Ishikawa (cell line): ENCODE measurements around the gene RFTN2.

ENCODE experiments used
- CEBPB ChIP-seq: IDR thresholded peaks from 2 replicates; pipeline ENCODE4 v1.6.1; 2012
- CREB1 ChIP-seq: IDR thresholded peaks from 2 replicates; pipeline ENCODE4 v1.6.1; 2012; ENCODE audit warnings: low read depth
- EGR1 ChIP-seq: IDR thresholded peaks from 2 replicates; pipeline ENCODE4 v1.6.1; 2012
- EP300 ChIP-seq: IDR thresholded peaks from 2 replicates; pipeline ENCODE4 v1.6.1; 2012; ENCODE audit warnings: borderline replicate concordance
- FOXM1 ChIP-seq: IDR thresholded peaks from 2 replicates; pipeline ENCODE4 v1.6.1; 2012; ENCODE audit warnings: low read depth, borderline replicate concordance
- NFIC ChIP-seq: IDR thresholded peaks from 2 replicates; pipeline ENCODE4 v1.6.1; 2012
- RAD21 ChIP-seq: IDR thresholded peaks from 2 replicates; pipeline ENCODE4 v1.6.1; 2012; ENCODE audit warnings: low read depth
- TAF1 ChIP-seq: IDR thresholded peaks from 2 replicates; pipeline ENCODE4 v1.6.1; 2012; ENCODE audit warnings: low read depth, mild to moderate bottlenecking
- TCF12 ChIP-seq: IDR thresholded peaks from 2 replicates; pipeline ENCODE4 v1.6.1; 2012; ENCODE audit warnings: low read depth
- TEAD4 ChIP-seq: IDR thresholded peaks from 2 replicates; pipeline ENCODE4 v1.6.1; 2012
- YY1 ChIP-seq: IDR thresholded peaks from 2 replicates; pipeline ENCODE4 v1.6.1; 2012; ENCODE audit warnings: low read depth
- ZBTB7A ChIP-seq: IDR thresholded peaks from 2 replicates; pipeline ENCODE4 v1.6.1; 2012; ENCODE audit warnings: low read depth
- TF ChIP-seq, protein P1 (sequence below): IDR thresholded peaks from 2 replicates; pipeline ENCODE4 v1.6.1; 2012
- TF ChIP-seq, protein P2 (sequence below): IDR thresholded peaks from 2 replicates; pipeline ENCODE4 v1.6.1; 2012
- TF ChIP-seq, protein P3 (sequence below): IDR thresholded peaks from 2 replicates; pipeline ENCODE4 v1.6.1; 2012; ENCODE audit warnings: low read depth, mild to moderate bottlenecking

The RFTN2 gene

DNA sequence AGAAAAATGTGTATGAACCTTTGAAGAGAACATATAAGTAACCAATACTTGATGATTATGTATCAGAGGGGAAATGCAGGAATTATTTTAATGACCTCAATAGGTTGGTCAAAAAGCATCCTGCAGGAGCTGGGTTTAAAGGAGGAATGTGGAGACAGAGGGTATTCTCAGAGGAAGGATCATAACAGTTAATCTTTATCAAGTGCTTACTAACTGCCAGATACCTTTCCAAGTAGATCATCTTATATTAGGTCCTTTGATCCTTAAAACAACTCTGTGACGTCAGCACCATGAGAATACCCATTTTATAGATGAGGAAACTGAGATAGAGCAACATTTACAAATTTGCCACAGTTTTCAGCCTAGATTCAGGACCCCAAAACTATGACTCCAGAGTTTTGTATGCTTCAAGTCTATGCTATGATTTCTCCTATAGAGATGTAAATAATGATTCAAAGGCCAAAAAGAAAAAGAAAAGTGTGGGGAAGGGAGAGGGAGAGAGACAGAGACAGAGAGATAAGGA is 3.0 kb downstream of the RFTN2 start:
- no peak for TF ChIP-seq CREB1
- TF ChIP-seq CEBPB: no peak
- TF ChIP-seq TEAD4: no peak
- no peak for TF ChIP-seq TAF1

DNA sequence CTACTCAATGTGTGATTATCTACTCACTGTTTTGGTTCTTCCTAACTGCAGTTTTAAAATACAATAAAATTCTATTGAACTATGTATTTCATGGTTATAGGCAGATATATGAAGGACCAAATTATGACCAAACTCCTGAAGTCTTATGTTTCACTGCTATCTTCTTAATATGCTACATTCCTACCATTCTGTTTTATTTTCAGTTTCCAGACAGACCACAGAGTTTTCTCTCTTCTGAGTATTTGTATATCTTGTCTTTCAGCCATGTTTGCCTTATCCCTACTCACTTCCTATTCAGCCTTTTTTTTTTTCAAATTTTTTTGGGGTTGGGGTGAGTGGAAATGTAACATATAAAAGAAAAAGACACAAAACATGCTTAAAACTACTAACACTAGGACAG is 6.3 kb downstream of the RFTN2 start:
- TF ChIP-seq, protein P1, sequence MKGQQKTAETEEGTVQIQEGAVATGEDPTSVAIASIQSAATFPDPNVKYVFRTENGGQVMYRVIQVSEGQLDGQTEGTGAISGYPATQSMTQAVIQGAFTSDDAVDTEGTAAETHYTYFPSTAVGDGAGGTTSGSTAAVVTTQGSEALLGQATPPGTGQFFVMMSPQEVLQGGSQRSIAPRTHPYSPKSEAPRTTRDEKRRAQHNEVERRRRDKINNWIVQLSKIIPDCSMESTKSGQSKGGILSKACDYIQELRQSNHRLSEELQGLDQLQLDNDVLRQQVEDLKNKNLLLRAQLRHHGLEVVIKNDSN: no peak
- TF ChIP-seq TEAD4 (no peak), EGR1 (no peak), FOXM1 (no peak), TCF12 (no peak), TAF1 (no peak), NFIC (no peak), EP300 (no peak), ZBTB7A (no peak), CEBPB (no peak), YY1 (no peak), CREB1 (no peak), RAD21 (no peak)
- TF ChIP-seq, protein P2, sequence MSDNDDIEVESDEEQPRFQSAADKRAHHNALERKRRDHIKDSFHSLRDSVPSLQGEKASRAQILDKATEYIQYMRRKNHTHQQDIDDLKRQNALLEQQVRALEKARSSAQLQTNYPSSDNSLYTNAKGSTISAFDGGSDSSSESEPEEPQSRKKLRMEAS: no peak
- TF ChIP-seq, protein P3, sequence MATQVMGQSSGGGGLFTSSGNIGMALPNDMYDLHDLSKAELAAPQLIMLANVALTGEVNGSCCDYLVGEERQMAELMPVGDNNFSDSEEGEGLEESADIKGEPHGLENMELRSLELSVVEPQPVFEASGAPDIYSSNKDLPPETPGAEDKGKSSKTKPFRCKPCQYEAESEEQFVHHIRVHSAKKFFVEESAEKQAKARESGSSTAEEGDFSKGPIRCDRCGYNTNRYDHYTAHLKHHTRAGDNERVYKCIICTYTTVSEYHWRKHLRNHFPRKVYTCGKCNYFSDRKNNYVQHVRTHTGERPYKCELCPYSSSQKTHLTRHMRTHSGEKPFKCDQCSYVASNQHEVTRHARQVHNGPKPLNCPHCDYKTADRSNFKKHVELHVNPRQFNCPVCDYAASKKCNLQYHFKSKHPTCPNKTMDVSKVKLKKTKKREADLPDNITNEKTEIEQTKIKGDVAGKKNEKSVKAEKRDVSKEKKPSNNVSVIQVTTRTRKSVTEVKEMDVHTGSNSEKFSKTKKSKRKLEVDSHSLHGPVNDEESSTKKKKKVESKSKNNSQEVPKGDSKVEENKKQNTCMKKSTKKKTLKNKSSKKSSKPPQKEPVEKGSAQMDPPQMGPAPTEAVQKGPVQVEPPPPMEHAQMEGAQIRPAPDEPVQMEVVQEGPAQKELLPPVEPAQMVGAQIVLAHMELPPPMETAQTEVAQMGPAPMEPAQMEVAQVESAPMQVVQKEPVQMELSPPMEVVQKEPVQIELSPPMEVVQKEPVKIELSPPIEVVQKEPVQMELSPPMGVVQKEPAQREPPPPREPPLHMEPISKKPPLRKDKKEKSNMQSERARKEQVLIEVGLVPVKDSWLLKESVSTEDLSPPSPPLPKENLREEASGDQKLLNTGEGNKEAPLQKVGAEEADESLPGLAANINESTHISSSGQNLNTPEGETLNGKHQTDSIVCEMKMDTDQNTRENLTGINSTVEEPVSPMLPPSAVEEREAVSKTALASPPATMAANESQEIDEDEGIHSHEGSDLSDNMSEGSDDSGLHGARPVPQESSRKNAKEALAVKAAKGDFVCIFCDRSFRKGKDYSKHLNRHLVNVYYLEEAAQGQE: no peak

DNA sequence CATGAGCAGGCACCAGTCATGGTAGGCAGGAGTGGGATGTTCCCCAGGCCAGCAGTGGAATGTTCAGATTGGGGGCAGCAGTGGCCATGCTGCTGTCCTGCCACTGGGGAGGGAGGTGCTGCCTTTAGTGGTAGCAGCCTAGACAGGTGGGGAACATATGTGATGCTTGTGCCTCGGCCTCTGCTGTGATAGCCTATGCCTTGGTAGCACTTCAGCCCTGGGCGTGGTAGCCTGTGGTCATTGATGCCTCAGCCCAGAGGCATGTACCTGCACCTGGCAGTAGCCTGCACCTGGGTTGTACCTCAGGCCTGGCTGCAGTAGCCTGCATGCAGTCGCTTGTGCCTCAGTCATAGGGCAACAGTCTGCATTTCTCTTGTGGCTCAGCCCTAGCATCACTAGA is 7.1 kb downstream of the RFTN2 start:
- TF ChIP-seq NFIC (no peak), YY1 (no peak), CEBPB (no peak), TAF1 (no peak), CREB1 (no peak)

DNA sequence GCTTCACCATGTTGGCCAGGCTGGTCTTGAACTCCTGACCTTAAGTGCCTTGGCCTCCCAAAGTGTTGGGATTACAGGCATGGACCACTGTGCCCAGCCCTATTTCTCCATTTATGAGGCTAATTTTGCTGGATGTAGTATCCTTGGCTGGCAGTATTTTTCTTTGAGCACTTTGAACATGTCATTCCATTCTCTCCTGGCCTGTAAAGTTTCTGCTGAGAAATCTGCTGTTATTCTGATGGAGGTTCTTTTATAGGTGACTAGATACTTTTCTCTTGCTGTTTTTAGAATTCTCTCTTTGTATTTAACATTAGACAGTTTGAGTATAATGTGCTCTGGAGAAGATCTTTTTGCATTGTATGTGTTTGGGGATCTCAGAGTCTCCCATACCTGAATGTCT is 9.1 kb downstream of the RFTN2 start:
- TF ChIP-seq EP300: no peak
- TF ChIP-seq NFIC: no peak
- no peak for TF ChIP-seq TAF1
- TF ChIP-seq, protein P2: no peak
- TF ChIP-seq ZBTB7A: no peak
- no peak for TF ChIP-seq TCF12
- TF ChIP-seq CREB1: no peak
- no peak for TF ChIP-seq FOXM1
- TF ChIP-seq RAD21: no peak

DNA sequence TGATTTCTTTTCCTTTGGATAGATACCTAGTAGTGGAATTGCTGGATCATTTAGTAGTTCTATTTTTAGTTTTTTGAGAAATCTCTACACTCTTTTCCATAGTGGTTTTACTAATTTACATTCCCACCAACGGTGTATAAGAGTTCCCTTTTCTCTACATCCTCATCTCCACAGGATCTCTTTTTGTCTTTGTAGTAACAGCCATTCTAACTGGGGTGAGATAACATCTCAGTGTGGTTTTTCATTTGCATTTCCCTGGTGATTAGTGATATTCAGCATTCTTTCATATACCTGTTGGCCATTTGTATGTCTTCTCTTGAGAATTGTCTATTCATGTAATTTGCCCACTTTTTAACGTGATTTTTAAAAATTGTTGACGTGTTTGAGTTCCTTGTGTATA is 13.8 kb downstream of the RFTN2 start:
- no peak for TF ChIP-seq TAF1
- TF ChIP-seq, protein P2: no peak

DNA sequence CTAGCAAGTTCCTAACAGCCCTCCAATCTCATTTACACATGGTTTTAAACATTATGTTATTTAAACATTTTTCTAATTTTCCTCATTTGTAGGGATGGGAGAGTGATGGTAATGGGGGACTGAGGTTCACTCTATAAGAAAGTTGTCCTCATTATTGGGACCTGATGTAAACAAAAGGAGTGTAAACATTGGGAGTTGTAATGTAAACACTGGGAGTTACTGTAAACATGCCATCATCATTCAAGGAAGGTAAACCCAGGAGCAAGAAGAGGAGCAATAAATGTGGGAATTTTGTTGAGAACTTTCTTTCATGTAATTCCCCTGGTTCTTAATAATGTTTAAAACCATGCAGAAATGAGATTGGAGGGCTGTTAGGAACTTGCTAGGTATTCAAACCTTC is 17.8 kb downstream of the RFTN2 start:
- TF ChIP-seq YY1: no peak
- no peak for TF ChIP-seq CREB1
- TF ChIP-seq FOXM1: no peak
- TF ChIP-seq EP300: no peak
- no peak for TF ChIP-seq TCF12
- no peak for TF ChIP-seq CEBPB

DNA sequence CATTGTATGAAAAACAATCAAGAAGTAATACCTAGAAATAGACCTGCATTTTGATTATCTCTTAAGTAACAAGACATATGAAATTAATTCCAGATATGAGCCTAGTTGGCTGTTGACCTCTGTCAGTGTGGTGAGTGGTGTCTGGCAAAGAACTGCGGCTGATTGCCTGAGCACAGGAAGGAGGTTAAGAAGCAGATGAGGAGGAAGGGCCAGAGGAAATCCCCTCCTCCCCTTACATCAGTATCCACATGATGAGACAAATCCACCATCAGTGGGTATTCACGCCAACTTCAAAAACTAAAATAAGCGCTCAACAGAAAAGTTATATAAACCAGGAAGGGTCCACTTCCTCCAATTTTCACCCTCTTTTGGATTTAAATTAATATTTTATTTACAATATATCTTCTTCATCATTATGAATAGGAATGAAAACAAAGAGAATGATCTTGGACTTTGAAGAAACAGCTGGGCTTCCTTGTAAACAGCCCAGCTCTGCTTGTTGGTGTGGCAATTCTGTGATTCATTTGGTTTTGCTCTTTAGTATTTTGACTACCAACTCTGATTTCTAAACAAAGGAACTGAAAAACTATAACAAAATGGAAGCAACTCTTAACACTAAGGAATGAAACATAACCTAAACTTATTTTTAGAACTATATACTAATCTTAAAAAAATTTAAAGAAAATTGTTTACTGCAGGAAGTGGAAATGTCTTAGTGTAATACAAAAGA is 27.3 kb downstream of the RFTN2 start:
- TF ChIP-seq FOXM1 (no peak), TCF12 (no peak), NFIC (no peak), TAF1 (no peak), RAD21 (no peak), ZBTB7A (no peak), EGR1 (no peak), TEAD4 (no peak), EP300 (no peak), CEBPB (no peak), YY1 (no peak), CREB1 (no peak)
- TF ChIP-seq, protein P1: no peak
- TF ChIP-seq, protein P3: no peak
- TF ChIP-seq, protein P2: no peak
